Mesenteric fat pad (tissue), 1 donor: ENCODE results near the gene CSNK1G3. TPM values are rescaled to one million over a fixed set of nuclear protein-coding genes. Genes with fewer than 3 reads are reported as not detected.
A peak's percentile ranks its signal among the peaks of the same experiment; 100 is the strongest.

Source experiments
- DNase-seq: peaks from one replicate; pipeline ENCODE4 v3.0.0-alpha.2; 2020; ENCODE audit warnings: low spot score
- total RNA-seq: library from RNA; stranded (reverse); fragmentation: NEBNext Ultra II Directional; extraction: Animal tissue kit (Norgen Biotek cat#: 25700); gene quantifications from one replicate; pipeline ENCODE4 v1.2.1, GENCODE V29; 2021
- donor health status: DM: yes; HTN: yes; CAD: no.

Gene CSNK1G3
- total RNA-seq, 1 donor from 2014 or later = 39.8 TPM

- DNase-seq = no peak
These were observed 45.9 kb downstream of the CSNK1G3 start for GRCh38 chr5:123557907-123558306.

- no peak for DNase-seq
These were observed 46.9 kb downstream of the CSNK1G3 start for GRCh38 chr5:123558762-123559433.

- DNase-seq = no peak
These were observed 47.4 kb downstream of the CSNK1G3 start for GRCh38 chr5:123559434-123559775.

- DNase-seq = no peak
These were observed 49.3 kb downstream of the CSNK1G3 start for GRCh38 chr5:123561230-123561629.

GRCh38 chr5:123571927-123572326 lies 60.0 kb downstream of the CSNK1G3 start:
- DNase-seq = no peak

GRCh38 chr5:123578390-123578789 lies 66.4 kb downstream of the CSNK1G3 start:
- no peak for DNase-seq

- DNase-seq = no peak
These were observed 67.4 kb downstream of the CSNK1G3 start for GRCh38 chr5:123579410-123579809.

- no peak for DNase-seq
These were observed 70.7 kb downstream of the CSNK1G3 start for GRCh38 chr5:123582550-123583285.

GRCh38 chr5:123585871-123586270 lies 73.9 kb downstream of the CSNK1G3 start:
- no peak for DNase-seq

- no peak for DNase-seq
These were observed 82.5 kb downstream of the CSNK1G3 start for GRCh38 chr5:123594434-123594833.

- DNase-seq = no peak
These were observed 85.0 kb downstream of the CSNK1G3 start for GRCh38 chr5:123597018-123597417.

- no peak for DNase-seq
These were observed 86.2 kb downstream of the CSNK1G3 start for GRCh38 chr5:123598028-123598689.

GRCh38 chr5:123599171-123599570 lies 87.2 kb downstream of the CSNK1G3 start:
- DNase-seq = no peak

GRCh38 chr5:123601610-123602009 lies 89.6 kb downstream of the CSNK1G3 start:
- DNase-seq = no peak

- no peak for DNase-seq
These were observed 93.8 kb downstream of the CSNK1G3 start for GRCh38 chr5:123605822-123606221.

GRCh38 chr5:123610209-123610608 lies 98.2 kb downstream of the CSNK1G3 start:
- DNase-seq = no peak

GRCh38 chr5:123610665-123611405 lies 98.9 kb downstream of the CSNK1G3 start:
- no peak for DNase-seq

- no peak for DNase-seq
These were observed 99.4 kb downstream of the CSNK1G3 start for GRCh38 chr5:123611406-123611709.

GRCh38 chr5:123617561-123617960 lies 105.6 kb downstream of the CSNK1G3 start:
- DNase-seq = no peak

GRCh38 chr5:123626051-123626450 lies 114.1 kb downstream of the CSNK1G3 start:
- DNase-seq = no peak

GRCh38 chr5:123628860-123629544 lies 117.0 kb downstream of the CSNK1G3 start:
- peak; percentile 81 for DNase-seq
